GM21723 (cell line): Measurements from ENCODE around the gene GOLGA2.
"Not testable (repeated sequence)": the region's sequence is repeated elsewhere in the genome, so short reads cannot be mapped to it uniquely, and the experiment has no call there.

ENCODE experiments used
- ATAC-seq: cut with Tn5 transposase; IDR thresholded peaks from one replicate; pipeline ENCODE4 v1.9.1; 2021; ENCODE audit warnings: mild to moderate bottlenecking, moderate library complexity; ENCODE audit not compliant: unreplicated experiment

Gene GOLGA2

DNA sequence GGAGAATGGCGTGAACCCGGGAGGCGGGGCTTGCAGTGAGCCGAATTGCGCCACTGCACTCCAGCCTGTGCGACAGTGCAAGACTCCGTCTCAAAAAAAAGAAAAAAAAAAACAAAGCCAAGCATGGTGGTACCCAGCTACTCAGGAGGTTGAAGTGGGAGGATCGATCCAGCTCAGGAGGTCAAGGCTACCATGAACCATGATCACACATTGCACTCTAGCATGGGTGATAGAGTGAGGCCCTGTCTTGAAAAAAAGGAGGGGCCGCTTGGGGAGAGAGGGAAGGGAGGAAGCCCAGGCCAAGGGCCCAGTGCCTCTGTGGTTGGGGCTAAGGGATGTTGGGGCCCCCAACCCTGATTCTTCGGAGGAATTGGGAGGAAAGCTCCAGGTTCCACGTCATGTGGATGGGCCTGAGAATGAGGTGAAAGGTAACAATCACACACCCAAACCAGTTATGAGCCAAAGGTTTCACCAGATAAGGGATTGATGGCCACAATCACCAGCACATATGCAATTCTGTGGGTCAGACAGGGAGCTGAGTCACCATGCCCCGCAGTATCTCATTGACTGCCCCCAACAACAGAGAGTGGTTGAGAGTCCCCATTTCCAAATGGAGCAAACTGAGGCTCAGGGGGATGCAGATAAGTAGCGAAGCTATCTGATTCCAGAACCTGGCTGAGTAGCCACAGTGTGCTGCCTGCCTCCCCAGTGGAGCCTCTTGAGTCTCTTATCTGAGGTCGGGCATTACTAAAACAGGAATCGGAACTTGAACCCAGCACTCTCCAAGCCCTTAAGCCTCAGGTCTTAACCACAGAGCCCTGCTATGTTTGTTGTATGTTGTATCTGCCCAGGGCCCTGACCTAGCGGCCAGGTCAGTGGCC, 20.8 kb upstream of the GOLGA2 start:
- ATAC-seq: no peak

DNA sequence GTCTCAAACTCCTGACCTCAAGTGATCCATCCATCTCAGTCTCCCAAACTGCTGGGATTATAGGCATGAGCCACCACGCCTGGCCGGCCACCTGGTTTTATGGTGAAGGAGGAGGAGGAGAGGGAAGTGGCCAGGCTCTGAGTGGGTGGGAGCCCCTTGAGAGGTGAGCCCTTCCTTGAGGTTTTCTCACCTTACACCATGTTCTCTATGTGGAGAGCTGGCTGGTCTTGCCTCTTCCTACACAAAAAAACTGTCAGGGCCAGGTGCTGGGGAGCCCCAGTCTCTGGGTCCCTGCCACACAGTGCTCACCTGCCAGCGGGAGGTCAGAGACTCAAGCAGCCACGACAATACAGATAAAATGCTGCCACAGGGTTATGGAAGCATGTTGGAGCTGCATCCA, 18.3 kb upstream of the GOLGA2 start:
- ATAC-seq: no peak

DNA sequence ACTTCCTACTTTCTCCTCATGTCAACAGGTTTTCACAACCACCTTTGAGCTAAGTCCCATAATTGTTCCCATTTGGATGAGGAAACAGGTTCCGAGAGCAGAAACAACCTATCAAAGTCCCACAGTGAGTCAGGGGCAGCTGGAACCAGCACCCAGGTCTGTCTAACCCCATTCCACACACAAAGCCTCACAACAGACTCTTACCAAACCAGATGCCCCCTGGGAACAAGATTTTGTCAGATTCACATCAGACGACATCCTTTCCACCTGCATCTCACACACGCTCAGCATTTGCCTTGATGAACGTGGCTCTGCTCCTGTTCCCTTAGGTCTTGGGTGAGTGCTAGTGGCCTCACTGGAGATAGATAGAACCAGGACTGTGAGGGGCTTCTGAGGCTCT, 17.3 kb upstream of the GOLGA2 start:
- ATAC-seq: no peak

DNA sequence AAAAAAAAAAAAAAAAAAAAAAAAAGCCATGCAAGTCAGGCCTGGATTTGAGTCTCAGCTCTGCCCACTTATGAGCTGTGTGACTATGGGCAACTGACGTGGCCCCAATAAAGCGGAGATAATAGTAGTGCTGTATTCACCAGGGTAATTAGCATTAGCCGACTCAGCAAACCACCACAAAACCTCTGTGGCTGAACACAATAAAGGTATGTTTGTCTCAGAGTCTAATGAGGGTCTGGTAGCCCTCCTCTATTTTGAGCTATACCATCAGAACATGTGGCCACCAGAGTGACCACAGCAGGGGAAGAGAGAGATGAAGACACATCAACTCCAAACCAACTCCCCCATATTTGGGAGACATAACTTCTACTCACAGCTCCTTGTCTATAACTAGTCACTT, 16.2 kb upstream of the GOLGA2 start:
- ATAC-seq: no peak

DNA sequence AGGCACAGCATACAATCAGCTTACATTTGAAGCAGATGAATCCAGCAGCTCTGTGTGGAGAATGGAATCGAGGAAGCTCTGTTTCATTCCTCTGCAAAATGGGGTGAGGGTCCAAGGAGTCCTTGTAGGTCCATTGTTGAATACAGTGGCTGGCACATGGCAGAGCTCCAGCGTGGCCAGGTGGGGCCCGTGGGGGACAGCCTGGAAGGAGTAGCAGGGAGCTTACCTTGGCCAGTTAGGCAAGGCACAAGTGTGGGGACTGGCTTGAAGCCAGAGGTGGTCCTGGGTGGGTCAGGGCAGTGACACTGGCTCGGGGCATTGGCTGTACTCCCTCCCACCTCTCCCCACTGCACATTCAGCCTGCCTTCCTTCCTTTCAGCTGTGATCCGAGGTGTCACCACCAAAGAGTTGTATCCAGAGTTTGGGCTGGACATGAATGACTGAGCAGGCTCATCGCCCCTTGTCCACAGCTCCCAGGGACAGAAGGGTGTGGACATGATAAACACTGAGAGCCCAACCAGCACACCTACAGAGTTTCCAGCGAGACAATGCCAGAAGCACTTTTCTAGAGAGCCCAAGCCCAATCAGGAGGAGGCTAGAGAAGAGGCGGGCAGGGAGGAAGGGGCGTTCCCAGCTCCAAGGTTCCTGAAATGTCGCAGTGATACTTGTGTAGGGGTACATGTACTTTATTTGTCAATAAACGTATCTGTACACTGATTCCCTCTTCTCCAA, 12.6 kb upstream of the GOLGA2 start:
- ATAC-seq: no peak

DNA sequence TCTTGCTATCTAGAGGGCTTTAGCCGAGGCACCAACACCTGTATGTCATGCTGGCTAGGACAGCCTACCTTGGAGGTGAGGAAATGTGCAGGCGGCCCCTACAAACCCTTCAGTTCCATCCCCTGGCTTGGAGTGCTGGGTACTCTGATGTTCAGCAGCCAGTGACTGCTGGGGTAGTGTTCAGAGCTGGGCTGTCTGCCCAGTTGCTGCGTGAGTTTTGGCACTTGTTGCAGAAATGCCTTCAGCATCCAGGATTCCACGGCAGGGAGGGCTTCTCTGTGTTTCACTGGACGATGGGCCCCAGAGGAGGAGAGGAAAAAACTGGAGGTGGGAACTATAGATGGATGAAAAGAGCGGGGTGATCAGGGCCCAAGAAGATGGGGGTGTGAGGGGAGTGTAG, 10.6 kb upstream of the GOLGA2 start:
- no peak for ATAC-seq

DNA sequence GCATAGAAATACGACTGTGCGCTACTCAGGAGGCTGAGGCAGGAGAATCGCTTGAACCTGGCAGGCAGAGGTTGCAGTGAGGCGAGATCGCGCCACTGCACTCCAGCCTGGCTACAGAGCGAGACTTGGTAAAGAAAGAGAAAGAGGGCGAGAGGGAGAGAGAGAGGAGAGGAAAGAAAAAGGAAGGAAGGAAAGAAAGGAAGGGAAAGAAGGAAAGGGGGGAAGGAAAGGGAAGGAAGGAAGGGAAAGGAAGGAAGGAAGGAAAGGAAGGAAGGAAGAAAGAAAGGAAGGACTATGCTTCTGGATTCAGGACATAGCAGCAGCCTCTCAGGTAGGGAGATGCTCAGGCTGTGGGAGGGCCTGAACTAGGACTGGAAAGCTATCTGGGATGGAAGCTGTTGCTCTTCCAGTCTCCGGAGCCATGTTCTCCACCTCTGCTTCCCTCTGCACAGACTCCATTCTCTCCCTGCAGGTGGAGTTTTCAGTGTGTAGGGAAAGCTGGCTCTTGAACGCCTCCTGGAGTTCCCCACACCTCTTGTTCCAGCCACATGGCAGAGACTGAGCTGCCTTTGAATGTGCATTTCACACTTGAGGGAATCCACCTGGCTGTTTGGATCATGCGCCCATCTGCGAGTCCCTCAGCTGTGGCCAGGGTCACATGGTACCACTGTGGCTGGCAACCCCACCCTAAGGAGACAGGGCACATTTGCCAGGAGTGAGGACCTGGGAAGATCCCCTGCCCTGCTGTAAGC, 9.4 kb upstream of the GOLGA2 start:
- ATAC-seq: no peak

DNA sequence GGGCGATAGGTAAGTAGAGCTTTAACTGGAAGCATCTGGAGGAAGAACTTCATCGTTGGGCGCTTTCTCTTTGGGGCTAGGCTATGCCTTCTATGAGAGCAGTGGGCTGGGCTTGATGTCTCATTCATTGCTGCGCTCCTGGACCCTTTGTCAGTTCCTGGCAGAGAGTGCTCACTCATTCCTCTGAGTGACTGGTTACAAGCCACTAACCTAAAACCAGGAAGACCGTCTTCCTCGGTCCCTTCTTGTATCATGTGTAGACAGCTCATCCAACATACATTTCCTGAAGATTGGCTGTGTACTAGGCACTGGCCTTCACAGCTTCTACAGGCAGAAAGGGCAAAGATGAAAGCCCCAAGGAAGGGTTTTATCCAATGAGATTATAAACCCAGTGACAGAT, 6.7 kb upstream of the GOLGA2 start:
- no peak for ATAC-seq

DNA sequence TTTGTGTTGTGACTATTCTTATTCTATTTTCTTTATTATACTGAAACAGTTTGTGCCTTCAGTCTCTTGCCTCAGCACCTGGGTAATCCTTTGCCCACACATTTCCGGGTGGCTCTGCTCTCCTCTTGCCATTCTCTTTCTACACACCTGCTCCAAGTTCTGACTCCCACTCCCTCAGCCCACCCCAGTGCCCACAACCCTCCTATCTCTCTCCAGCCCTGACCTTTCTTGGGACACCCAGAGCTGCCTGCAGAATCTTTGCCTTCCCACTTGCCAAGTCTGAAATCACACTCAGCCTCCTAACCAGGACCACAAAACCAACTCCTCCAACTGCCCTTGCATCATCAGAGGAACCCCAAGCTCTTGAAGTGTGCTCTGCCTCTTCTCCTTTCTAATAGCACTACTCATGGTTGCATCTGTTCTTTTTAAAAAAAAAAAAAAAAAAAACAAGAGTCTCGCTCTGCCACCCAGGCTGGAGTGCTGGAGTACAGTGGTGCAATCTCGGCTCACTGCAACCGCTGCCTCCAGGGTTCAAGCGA, 4.3 kb upstream of the GOLGA2 start:
- no peak for ATAC-seq

DNA sequence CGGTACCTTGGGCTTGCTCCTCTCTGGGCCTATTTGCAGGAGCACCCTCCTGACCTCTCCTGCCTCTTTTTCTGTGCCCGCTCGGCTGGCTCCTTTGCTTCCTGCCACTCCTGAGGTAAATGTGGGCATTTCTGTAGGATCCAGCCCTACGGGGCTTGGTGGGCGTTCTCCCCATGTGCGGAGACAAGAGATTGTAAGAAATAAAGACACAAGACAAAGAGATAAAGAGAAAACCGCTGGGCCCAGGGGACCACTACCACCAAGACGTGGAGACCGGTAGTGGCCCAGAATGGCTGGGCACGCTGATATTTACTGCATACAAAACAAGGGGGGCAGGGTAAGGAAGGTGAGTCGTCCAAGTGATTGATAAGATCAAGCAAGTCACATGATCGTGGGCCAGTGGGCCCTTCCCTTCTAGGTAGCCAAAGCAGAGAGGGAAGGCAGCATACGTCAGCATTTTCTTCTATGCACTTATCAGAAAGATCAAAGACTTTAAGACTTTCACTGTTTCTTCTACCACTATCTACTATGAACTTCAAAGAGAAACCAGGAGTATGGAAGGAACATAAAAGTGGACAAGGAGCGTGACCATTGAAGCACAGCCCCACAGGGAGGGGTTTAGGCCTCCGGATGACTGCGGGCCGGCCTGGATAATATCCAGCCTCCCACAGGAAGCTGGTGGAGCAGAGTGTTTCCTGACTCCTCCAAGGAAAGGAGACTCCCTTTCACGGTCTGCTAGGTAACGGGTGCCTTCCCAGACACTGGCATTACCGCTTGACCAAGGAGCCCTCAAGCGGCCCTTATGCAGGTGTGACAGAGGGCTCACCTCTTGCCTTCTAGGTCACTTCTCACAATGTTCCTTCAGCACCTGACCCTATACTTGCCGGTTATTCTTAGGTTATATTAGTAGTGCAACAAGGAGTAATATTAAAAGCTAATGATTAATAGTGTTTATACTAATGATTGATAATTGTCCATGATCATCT, 3.6 kb upstream of the GOLGA2 start:
- not testable (repeated sequence) for ATAC-seq

DNA sequence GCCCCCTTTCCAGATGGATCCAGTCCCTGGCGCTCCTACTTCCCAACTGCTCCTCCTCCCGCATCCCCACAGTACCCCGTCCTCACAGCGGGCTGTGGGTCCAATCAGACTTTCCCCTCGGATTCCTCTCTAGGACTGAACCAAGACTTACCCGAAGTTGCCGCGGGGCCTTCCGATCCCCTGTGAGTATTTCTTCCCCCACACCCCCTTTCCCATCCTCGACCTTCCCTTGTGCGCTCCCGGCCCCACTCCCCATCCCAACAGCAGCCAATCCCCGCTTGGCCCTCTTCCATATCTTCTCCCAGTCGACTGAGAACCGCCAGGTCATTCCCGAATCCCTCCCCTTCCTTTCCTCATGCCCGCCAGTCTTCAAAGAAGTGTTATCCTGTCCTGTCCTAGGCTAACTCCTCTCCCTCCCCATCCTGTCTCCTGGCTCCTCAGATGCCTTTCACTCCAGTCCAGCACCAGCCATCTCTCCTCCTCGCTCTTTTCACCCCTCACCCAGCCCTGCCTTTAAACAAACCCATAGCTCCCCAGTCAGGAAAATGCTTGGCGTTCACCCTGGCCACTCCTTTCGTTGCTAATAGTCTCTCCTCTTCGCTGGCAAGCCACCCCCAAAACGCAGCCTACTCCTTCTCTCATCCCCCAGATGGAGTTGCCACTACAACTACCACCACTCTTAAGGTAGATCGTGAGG, 915 bp upstream of the GOLGA2 start:
- ATAC-seq: no peak

DNA sequence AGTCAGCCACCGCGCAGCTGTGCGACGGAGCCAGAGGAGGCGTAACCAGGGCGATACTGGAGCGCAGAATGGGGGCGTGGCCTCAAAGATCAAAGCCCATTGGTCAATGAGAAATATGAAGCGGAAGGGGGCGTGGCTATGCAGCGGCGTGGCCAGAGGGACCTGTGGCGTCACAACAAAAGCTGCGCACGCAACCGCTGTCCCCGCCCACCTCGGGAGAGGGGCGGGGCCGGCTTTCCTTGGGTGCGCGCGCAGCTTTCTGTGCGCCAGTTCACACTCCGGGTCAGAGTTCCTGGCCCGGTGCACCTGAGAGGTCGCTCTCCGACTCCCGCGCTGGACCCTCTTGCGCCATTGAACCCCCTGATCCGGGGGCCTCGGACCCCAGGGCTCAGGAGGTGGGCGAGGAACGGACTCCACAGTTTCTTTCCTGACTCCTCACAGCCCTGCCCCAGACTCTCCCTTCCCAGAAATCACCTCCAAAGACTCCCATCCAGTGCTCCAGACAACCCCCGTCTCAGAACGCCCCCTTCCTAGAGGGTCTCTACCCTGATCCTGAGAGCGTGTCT, 284 bp upstream of the GOLGA2 start, which contains the start of gene SWI5:
Gene SWI5 (plus strand): TSS at position 269 of the 566 bp plus-strand sequence.
- ATAC-seq: peak; percentile 92

DNA sequence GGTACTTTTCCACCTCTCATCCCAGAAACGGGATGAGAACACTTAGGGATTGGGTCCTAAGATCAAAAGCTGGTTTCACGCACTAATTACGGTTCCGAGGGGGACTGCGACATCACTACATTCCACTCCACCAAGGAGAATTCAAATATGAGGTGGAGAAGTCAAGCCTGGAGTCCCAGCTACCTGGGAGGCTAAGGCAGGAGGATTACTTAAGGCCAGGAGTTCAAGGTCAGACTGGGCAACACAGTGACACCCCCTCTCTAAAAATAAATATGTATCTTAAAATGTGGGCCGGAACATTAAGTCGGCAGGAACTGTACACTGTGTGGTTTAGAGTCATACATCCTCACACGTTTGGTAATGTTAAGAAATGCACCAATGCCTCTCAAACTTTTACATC, 1.6 kb downstream of the GOLGA2 start:
- no peak for ATAC-seq

DNA sequence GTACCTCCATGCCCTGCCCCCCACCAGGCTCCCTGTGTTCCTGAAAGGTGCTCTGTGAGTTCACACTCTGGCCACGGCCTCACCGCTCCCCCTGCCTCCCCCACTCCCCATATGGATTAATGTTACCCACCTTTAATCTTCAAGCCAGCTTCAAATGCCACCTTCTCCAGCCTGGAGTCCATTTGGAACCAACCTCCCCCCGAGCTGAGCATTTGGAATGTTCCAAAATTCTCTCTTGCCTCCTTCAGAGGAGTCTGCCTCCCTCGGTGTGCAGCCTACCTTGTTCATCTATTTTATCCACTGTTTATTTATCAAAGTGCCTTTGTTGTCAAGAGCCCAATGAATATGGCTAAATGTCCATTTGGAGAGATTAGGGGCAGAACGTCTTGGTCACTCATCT, 4.3 kb downstream of the GOLGA2 start:
- no peak for ATAC-seq

DNA sequence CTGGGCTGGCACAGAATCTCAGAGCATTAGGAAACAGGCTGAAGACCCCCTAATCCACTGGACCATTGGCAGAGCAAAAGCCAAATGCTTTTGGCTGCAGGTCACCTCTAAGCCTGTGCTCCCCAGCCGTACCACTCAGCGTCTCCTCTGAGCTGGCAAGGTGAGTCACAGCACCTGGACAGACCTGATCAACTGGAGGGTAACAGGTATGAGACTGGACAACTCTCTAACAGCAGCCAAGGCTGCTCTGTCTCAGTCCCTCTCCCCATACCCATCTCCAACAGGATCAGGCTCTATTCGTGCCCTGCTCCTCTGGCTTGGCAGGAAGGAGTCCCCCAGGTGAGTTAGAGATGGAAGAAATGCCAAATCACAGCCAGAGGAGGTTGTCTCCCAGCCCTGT, 4.7 kb downstream of the GOLGA2 start:
- no peak for ATAC-seq

DNA sequence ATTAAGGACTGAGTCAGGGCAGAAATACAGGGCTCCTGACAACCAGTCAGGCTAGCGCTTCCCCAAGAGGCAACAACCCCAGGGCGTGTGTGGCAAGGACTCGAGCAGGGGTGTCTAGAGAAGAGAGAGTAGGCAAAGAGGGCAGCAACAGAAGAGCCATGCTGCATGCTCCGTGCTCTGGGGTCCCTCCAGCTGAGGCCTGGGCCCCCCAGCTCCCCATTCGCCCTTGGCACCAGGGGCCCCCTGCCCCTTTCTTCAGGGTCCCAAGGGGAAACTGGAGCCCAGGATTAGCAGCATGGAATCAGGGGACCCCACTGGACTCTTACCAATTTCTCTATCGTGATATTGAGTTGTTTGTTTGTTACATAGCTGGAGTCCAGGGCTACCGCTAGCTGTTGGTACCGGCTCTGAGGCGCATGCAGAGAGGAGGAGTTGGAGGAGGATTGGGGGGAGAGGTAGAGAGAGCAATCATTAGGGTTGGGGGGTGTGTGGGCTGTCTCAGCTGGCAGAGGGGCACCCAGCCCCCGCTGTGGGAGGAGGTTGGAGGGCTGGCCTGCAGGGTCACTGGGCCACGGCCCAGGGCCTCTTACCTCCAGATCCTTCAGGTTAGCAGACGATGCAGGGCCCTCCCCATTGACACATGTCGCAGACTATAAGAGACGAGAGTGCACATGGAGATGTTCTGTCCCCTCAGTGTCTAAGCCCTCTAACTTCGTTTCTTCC, 8.8 kb downstream of the GOLGA2 start:
- no peak for ATAC-seq

DNA sequence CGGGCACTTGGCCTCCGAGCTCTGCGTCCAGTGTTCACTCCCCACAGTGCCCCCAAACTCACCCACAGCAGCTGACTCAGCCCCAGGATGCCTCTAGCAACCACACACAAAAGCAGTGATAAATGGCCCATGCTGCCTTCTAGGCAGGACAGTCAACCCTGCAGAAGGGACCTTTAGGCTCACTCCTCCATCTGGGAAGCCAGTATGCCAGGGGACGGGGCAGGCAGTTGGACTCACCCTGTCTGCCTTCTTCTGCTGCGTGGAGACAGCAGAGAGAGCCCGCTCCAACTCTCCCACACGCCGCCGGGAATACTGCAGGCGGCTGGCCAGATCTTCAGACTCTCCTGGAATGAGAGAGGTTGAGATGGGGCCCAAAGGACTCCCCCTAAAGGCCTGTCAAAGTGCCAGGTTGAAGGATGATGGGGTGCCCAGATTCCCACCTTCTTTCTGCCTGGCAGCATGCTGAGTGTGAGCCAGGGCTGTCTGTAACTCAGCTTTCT, 10.4 kb downstream of the GOLGA2 start:
- no peak for ATAC-seq

DNA sequence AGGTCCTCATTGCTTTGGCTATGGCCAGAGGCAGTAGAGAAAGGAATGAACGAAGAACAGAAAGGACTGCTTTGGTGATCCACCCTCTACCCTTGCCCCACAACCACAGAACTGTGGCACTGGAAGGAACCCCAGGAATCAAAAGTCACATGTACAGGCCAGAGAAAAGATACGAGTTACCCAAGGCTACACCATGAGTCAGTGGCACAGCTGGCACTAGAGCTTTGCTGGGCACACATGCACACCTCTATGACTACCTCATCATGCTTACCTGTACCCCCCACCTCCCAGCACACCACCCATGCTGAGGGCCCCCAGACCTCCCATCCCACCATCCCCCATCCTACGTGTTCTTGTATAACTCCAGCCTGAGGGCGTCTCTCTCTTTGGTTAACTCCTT, 13.1 kb downstream of the GOLGA2 start:
- no peak for ATAC-seq
